Left kidney (tissue), 8 donors: Measurements from ENCODE around the gene LSM2. TPM values are rescaled to one million over a fixed set of nuclear protein-coding genes. Genes with fewer than 3 reads are reported as not detected.
"Not testable (repeated sequence)": the region's sequence is repeated elsewhere in the genome, so short reads cannot be mapped to it uniquely, and the experiment has no call there.

Experiments used
- DNase-seq: peaks from one replicate; pipeline ENCODE4 v3.0.0-alpha.2; 2013
- long read RNA-seq, 8 donors: transcript quantifications; one replicate each; lab custom pipeline, GENCODE V29; 2026
- polyA plus RNA-seq: library from polyadenylated mRNA; unstranded; fragments of 120-200 nt; gene quantifications from one replicate; pipeline ENCODE4 v1.2.1, GENCODE V29; 2013; ENCODE audit not compliant: insufficient read length

Gene LSM2
- 71.7 TPM for polyA plus RNA-seq
- long read RNA-seq, donor 1, transcript LSM2-208 (5 exons, 876 nt): major isoform, 56 of 67 reads
- long read RNA-seq, donor 1, partial matches to known transcripts: 7 of 67 reads
- long read RNA-seq, donor 1, other reads (novel, unspliced or antisense): 0 of 67 reads
- long read RNA-seq, donor 2, transcript LSM2-208 (5 exons, 876 nt): major isoform, 50 of 65 reads
- long read RNA-seq, donor 2, partial matches to known transcripts: 12 of 65 reads
- long read RNA-seq, donor 2, other reads (novel, unspliced or antisense): 0 of 65 reads
- long read RNA-seq, donor 3, transcript LSM2-208 (5 exons, 876 nt): major isoform, 33 of 34 reads
- long read RNA-seq, donor 3, partial matches to known transcripts: 0 of 34 reads
- long read RNA-seq, donor 3, other reads (novel, unspliced or antisense): 0 of 34 reads
- long read RNA-seq, donor 4, partial matches to known transcripts: 0 of 3 reads
- long read RNA-seq, donor 4, other reads (novel, unspliced or antisense): 0 of 3 reads
- long read RNA-seq, donor 5, transcript LSM2-208 (5 exons, 876 nt): major isoform, 76 of 1,615 reads
- long read RNA-seq, donor 5, partial matches to known transcripts: 850 of 1,615 reads
- long read RNA-seq, donor 5, other reads (novel, unspliced or antisense): 685 of 1,615 reads
- long read RNA-seq, donor 6, transcript LSM2-208 (5 exons, 876 nt): major isoform, 67 of 97 reads
- long read RNA-seq, donor 6, partial matches to known transcripts: 28 of 97 reads
- long read RNA-seq, donor 6, other reads (novel, unspliced or antisense): 0 of 97 reads
- long read RNA-seq, donor 7, transcript LSM2-208 (5 exons, 876 nt): major isoform, 71 of 75 reads
- long read RNA-seq, donor 7, partial matches to known transcripts: 0 of 75 reads
- long read RNA-seq, donor 7, other reads (novel, unspliced or antisense): 0 of 75 reads
- long read RNA-seq, donor 8, transcript LSM2-208 (5 exons, 876 nt): major isoform, 23 of 35 reads
- long read RNA-seq, donor 8, partial matches to known transcripts: 10 of 35 reads
- long read RNA-seq, donor 8, other reads (novel, unspliced or antisense): 0 of 35 reads

DNA sequence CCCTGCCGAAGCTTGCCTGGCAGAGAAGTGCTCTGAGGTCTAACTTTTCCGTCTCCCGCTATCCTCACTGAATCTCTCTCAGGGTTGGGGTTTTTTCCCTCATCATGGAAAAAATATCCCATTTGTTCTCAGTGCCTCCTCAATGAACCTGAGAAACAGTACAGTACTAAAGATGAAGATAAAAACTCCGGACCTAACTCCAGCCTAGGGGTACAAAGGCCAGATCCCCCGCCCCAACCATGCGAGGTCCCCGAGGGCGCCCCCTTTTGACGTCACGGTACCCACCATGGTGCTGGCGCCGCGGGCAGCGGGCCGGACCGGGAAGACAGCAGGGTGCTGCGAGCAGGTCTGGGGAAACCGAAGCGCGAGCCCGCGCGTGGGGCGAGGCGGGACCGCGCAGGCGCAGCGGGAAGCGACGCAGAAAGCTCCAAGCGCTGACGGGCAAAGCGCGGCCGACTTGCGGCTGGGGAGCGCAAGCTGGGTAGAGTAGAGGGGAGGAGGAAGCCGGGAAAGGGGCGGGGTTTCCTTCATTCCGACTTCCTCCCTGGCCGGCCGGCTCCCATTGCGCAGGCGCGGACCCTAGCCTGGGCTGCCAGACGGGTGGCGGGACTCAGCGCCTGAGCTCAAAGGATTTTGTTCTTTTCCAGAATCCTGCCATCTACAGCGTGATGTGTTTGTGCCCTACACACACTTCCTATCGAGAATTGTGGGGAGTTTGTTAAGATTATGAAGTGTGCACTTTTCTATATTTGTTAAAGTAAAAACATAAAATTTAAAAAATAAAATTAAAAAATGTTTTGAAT, at the start of gene LSM2:
Gene LSM2 (minus strand): TSS at position 497 of the 803 bp plus-strand sequence. CDS start 209 bp downstream, at position 288.
- peak; percentile 97 for DNase-seq

GRCh38 chr6:31851980-31852718, 45.4 kb upstream of the LSM2 start:
- DNase-seq: not testable (repeated sequence)

- DNase-seq: no peak
Measured at GRCh38 chr6:31851485-31851832, 44.7 kb upstream of the LSM2 start.

DNA sequence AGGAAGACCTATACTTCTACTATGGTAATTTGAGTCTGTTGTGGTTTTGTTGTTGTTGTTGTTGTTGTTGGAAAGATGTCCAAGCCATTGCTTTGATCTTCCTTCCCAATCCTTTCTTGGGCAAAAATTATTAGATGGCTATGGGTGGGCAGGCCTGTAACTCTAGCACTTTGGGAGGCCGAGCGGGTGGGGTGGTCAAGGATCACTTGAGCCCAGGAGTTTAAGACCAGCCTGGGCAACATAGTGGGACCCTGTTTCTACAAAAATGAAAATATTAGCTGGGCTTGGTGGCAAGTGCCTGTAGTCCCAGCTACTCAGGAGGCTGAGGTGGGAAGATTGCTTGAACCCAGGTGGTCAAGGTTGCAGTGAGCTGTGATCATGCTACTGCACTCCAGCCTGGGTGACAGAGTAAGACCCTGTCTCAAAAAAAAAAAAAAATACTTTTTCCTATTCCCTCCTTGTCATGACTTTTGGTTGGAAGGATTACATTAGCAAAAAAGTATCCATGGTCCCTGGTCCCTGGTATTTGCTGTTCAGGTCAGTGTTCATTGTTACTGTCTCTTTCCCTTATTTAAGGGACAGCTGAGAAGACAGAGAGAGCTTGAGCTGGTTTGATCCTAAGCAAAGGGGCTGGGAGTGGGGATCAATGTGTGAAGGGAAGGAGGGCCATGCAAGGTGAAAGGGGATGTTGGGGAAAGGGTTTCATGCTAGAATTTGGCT, 44.2 kb upstream of the LSM2 start:
- no peak for DNase-seq

GRCh38 chr6:31847276-31847978, 40.7 kb upstream of the LSM2 start:
- DNase-seq: no peak

GRCh38 chr6:31844507-31844906, 37.7 kb upstream of the LSM2 start:
- DNase-seq: no peak

- DNase-seq: no peak
Measured at GRCh38 chr6:31842053-31842452, 35.3 kb upstream of the LSM2 start.

GRCh38 chr6:31839779-31840126, 33.0 kb upstream of the LSM2 start:
- not testable (repeated sequence) for DNase-seq

DNA sequence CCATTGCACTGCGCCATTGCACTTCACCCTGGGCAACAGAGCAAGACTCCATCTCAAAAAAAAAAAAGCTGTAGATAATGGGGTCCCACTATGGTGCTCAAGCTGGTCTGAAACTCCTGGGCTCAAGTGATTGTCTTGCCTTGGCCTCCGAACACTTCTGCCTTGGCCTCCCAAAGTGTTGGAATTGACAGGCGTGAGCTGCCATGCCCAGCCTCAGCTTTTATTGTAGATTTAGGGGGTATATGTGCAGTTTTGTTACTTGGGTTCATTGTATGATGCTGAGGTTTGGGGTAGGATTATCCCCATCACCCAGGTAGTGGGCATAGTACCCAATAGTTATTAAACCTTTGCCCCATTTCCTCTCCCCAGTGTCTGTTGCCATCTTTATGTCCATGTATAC, 32.2 kb upstream of the LSM2 start:
- DNase-seq: no peak

DNA sequence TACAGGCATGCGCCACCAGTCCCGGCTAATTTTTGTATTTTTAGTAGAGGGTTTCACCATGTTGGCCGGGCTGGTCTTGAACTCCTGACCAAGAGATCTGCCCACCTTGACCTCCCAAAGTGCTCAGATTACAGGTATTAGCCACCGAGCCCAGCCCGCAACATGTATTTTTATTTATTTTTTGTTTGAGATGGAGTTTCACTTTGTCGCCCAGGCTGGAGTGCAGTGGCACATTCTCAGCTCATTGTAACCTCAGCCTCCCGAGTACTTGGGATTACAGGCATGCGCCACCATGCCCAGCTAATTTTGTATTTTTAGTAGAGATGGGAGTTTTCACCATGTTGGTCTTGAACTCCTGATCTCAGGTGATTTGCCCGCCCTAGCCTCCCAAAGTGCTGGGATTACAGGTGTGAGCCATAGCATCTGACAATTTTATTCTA, 31.4 kb upstream of the LSM2 start:
- not testable (repeated sequence) for DNase-seq

- no peak for DNase-seq
Measured at GRCh38 chr6:31837369-31838113, 30.8 kb upstream of the LSM2 start.

- no peak for DNase-seq
Measured at GRCh38 chr6:31836474-31837368, 30.0 kb upstream of the LSM2 start.

DNA sequence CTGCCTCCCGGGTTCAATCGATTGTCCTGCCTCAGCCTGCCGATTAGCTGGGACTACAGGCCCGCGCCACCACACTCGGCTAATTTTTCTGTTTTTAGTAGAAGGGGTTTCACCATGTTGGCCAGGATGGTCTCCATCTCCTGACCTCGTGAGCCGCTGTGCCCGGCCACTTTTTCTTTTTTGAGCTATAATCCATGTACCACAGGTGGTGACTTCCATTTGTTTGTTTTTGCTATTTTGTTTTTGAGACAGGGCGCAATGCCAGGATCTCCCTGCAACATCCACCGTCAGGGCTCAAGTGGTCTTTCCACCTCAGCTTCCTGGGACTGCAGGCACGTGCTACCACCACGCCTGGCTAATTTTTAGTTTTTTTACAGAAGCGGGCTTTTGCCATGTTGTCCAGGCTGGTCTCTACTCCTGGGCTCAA, 29.3 kb upstream of the LSM2 start:
- no peak for DNase-seq

DNA sequence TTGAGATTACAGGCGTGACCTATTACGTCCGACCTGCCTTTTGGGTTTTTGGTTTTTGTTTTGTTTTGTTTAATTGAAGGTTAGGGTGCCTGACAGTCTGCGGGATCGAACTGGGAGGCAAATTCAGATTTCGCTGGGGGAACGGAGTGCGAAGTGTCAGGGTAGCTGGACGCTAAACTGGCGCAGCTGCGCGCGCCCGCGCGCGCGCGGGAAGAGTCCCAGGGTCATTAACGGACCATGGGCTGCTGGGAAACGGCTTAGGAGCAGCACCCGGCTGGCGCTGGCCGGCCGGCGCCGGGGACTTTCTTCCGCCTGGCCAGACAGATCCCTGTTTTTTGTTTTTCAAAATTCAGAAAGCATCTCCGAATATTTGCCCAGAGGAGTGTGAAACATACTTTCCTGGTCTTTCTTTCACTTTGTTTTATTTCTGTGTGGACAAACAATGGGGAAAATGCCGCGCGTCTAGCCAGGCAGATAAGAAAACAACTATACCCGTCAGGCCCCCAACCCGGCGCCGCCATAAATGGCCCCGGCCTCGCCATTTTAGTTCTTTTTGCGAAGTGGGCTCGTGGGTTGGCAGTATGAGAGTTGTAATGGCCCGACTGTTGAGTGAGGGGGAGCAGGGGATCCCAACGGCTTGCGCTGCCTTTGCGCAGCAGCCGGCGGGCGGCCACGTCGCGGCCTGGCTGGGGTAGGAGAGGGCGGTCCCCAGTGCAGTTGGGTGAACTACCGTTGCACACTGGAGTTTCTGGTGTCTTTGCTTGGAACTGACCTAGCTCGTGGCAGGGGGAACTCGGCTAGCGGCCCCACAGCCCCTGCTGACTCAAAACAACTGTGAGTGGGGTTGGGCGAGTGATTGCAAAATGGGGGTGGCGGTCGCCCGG, 27.8 kb upstream of the LSM2 start:
- peak; percentile 91 for DNase-seq

DNA sequence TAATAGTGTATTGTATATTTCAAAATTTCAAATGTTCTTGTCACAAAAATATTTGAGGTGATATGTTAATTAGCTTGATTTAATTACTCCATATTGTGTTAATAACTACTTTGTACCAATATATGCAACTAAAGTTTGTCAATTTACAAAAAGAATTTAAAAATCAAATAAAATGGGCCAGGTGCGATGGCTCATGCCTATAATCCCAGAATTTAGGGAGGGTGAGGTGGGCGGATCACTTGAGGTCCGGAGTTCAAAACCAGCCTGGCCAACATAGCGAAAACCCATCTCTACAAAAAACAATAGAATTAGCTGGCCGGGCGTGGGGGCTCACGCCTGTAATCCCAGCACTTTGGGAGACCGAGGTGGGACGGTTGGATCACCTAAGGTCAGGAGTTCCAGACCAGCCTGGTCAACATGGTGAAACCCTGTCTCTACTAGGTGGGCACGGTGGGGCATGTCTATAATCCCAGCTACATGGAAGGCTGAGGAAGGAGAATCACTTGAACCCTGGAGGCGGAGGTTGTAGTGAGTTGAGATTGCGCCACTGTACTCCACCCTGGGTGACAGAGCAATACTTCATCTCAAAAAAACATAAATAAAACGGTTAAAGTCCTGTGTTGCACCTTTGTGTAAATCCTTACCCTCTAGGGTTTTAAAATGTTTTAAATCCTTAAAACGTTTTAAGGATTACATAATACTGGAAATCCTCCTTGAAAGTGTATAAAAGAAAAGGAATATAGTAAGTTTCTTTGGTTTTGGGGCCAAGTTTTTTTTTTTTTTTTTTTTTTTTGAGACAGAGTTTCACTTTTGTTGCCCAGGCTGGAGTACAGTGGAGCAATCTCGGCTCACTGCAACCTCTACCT, 24.8 kb upstream of the LSM2 start:
- no peak for DNase-seq

DNA sequence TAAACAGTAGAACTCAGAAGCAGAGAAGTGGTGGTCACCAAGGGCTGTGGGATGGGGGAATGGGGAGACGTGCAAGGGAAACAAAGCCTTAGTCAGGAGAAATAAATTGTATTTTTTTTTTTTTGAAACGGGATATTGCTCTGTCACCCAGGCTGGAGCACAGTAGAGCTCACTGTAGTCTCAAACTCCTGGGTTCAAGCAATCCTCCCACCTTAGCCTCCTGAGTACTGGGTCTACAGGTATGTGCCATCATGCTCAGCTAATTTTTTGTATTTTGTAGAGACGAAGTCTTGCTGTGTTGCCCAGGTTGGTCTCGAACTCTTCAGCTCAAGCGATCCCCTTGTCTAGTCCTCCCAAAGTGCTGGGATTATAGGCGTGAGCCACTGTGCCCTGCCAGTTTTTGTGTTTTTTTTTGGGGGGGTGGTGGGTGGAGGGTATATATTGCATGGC, 24.1 kb upstream of the LSM2 start:
- no peak for DNase-seq
